ENCODE data around the gene ETS1. TPM values are rescaled to one million over a fixed set of nuclear protein-coding genes. Genes with fewer than 3 reads are reported as not detected.
A peak's percentile ranks its signal among the peaks of the same experiment; 100 is the strongest.

ETS1 gene
- total RNA-seq, 1 experiment from 2014 or later: 3.7 TPM

DNA sequence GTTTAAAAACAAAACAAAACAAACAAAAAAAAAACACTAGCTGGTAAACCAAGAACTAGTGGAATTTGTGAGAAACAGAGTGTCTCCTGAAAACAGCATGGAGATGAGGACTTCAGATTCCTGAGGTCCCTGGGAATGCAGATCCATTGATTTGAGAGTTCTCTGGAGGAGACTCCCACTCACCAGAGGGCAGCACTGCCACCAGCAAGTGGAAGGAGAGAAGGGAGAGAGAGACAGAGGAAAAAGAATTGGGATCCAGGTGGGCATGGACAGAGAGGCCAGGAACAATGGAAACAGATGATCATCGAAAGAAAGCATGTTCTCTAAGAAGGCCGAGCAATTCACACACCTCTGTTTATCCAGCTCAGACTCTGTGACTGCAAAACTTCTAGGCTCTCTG lies 31.8 kb downstream of the ETS1 start:
- Histone ChIP-seq H3K27ac (ENCODE audit: low read depth, low read length, poor library complexity, severe bottlenecking) (no peak overlapping the region), H3K36me3 (ENCODE audit: insufficient read depth, low read length, poor library complexity, severe bottlenecking) (no peaks in the 10 kb centered on the region), H3K9me3 (ENCODE audit: low read depth, low read length, poor library complexity, severe bottlenecking) (no peaks in the 10 kb centered on the region), H3K4me3 (ENCODE audit: low read depth, low read length, poor library complexity, severe bottlenecking) (no peak overlapping the region), H3K4me1 (ENCODE audit: insufficient read depth, low read length, poor library complexity, severe bottlenecking) (no peaks in the 10 kb centered on the region), H3K27me3 (replicated peaks; ENCODE audit: insufficient read depth, low read depth, low read length, poor library complexity) (peaks cover 30% of the 10 kb centered on the region)
- intact Hi-C loops (cut with micrococcal nuclease; ENCODE audit: unreplicated experiment): loop anchor here (2.0 to 5.0 kb wide), 2 partner anchors 75 to 277 kb away; no protein-coding TSS in a partner anchor
- ChIA-PET CTCF (interaction anchor here (1.0 kb wide), 1 partner anchor 275 kb away, joined by 4 read pairs; no protein-coding TSS in a partner anchor), POLR2A (ENCODE audit: low non-redundant PET) (no interaction called here)
- TF ChIP-seq, protein P1, sequence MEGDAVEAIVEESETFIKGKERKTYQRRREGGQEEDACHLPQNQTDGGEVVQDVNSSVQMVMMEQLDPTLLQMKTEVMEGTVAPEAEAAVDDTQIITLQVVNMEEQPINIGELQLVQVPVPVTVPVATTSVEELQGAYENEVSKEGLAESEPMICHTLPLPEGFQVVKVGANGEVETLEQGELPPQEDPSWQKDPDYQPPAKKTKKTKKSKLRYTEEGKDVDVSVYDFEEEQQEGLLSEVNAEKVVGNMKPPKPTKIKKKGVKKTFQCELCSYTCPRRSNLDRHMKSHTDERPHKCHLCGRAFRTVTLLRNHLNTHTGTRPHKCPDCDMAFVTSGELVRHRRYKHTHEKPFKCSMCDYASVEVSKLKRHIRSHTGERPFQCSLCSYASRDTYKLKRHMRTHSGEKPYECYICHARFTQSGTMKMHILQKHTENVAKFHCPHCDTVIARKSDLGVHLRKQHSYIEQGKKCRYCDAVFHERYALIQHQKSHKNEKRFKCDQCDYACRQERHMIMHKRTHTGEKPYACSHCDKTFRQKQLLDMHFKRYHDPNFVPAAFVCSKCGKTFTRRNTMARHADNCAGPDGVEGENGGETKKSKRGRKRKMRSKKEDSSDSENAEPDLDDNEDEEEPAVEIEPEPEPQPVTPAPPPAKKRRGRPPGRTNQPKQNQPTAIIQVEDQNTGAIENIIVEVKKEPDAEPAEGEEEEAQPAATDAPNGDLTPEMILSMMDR (conservative IDR thresholded peaks at IDR 0.05; ENCODE audit: low read depth, low read length): peak; percentile 46
- TF ChIP-seq EZH2 (IDR thresholded peaks at IDR 0.05; ENCODE audit: borderline replicate concordance, low read depth, low read length, poor library complexity, severe bottlenecking): no peak
- peak; percentile 24 for DNase-seq (ENCODE audit: low spot score)
- no TSS peak for BruUV-seq (replicated peaks)

DNA sequence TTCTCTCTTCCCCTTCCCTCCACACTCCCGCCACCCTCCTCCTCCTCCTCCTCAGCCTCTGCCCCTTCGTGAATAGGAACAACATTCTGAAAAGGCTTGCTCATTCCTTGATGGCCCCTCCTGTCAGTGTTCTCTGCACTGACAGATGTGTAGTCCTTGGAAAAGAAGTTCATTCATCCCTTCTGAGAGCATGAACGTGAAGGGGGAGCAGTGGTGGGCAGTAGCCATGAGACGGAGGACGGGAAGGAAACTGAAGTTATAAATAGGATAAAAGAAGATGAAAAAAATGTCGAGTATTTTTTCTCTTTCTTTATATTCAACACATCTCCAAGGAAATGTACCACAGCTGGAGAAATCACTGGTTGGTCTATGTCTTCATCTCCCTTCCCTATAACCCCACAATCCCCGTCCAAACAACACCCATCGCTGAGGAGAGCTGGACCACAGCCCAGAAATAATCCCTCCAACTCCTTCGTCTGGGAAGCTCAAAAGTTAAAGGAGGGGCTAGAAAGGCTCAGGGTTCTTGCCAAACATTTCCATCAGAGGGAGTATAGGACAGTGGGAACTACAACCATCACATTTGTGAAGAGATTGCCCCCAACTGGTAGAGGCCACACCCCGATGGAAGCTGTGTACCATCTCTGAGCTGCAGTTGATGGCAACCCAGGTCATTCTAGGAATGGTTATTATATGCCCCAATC lies 33.5 kb downstream of the ETS1 start:
- TF ChIP-seq, protein P1 (conservative IDR thresholded peaks at IDR 0.05; ENCODE audit: low read depth, low read length): peak; percentile 23; the same call in 1 of the 2 replicates
- TF ChIP-seq EZH2 (IDR thresholded peaks at IDR 0.05; ENCODE audit: borderline replicate concordance, low read depth, low read length, poor library complexity, severe bottlenecking): no peak
- Histone ChIP-seq H3K9me3 (ENCODE audit: low read depth, low read length, poor library complexity, severe bottlenecking) (no peaks in the 10 kb centered on the region), H3K4me1 (ENCODE audit: insufficient read depth, low read length, poor library complexity, severe bottlenecking) (no peaks in the 10 kb centered on the region), H3K27ac (ENCODE audit: low read depth, low read length, poor library complexity, severe bottlenecking) (no peak overlapping the region), H3K27me3 (replicated peaks; ENCODE audit: insufficient read depth, low read depth, low read length, poor library complexity) (peaks cover 38% of the 10 kb centered on the region), H3K4me3 (ENCODE audit: low read depth, low read length, poor library complexity, severe bottlenecking) (no peak overlapping the region), H3K36me3 (ENCODE audit: insufficient read depth, low read length, poor library complexity, severe bottlenecking) (no peaks in the 10 kb centered on the region)
- intact Hi-C loops (cut with micrococcal nuclease; ENCODE audit: unreplicated experiment): no loop called here
- DNase-seq (ENCODE audit: low spot score): peak; percentile 33
- POLR2A ChIA-PET (ENCODE audit: low non-redundant PET): no interaction called here
- BruUV-seq (replicated peaks): no TSS peak
- CTCF ChIA-PET: interaction anchor here (0.9 to 1.1 kb wide), 2 partner anchors 78 to 79 kb away, joined by 3 read pairs; no protein-coding TSS in a partner anchor

DNA sequence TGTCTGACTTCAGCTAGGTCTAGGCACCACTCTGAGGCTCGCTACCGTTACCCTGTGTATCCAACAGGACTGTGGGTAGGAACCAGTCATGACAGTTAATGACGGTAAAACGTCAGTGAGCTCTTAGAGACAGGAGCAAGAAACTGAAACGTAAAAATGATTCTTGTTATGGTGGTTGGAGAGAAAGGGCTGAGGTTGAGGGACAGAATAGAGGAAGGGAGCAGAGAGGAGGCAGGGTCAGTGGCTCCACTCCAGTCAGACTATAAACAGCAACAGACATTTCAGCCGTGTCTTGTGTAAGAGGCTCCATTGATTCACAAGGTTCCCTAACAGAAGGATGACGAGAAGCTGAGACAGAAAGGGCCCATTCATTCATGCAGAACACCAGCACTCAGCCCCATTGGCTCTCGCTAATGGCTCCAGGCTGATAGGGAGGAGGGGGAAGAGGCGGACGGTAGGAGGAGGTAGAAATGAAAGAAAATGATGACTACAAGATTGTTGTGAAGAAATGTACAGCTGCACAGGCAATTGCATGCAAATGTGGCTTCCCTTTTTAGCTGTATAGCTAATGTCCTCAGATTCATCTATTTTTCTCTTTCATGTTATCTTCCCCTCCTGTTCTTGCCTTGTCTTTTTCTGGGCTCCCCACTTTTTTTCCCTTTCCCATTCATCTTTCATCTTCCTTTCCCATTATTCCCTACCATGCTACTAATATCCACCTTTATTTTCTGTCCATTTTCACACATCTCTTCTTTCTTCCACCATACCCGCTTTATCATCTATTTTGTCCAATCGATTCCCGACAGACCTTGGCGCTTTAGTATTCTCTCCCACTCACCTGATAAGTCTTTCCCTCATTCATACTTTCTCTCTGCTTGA lies 34.3 kb downstream of the ETS1 start:
- Histone ChIP-seq H3K27ac (ENCODE audit: low read depth, low read length, poor library complexity, severe bottlenecking) (no peak overlapping the region), H3K4me1 (ENCODE audit: insufficient read depth, low read length, poor library complexity, severe bottlenecking) (no peaks in the 10 kb centered on the region), H3K4me3 (ENCODE audit: low read depth, low read length, poor library complexity, severe bottlenecking) (no peak overlapping the region), H3K9me3 (ENCODE audit: low read depth, low read length, poor library complexity, severe bottlenecking) (no peaks in the 10 kb centered on the region), H3K27me3 (replicated peaks; ENCODE audit: insufficient read depth, low read depth, low read length, poor library complexity) (peaks cover 46% of the 10 kb centered on the region), H3K36me3 (ENCODE audit: insufficient read depth, low read length, poor library complexity, severe bottlenecking) (no peaks in the 10 kb centered on the region)
- peak; percentile 11 for DNase-seq (ENCODE audit: low spot score)
- TF ChIP-seq, protein P1 (conservative IDR thresholded peaks at IDR 0.05; ENCODE audit: low read depth, low read length): no peak
- TF ChIP-seq EZH2 (IDR thresholded peaks at IDR 0.05; ENCODE audit: borderline replicate concordance, low read depth, low read length, poor library complexity, severe bottlenecking): no peak
- intact Hi-C loops (cut with micrococcal nuclease; ENCODE audit: unreplicated experiment): no loop called here
- BruUV-seq (replicated peaks): no TSS peak
- CTCF ChIA-PET: interaction anchor here (1.1 kb wide), 1 partner anchor 80 kb away, joined by 3 read pairs; no protein-coding TSS in a partner anchor
- POLR2A ChIA-PET (ENCODE audit: low non-redundant PET): no interaction called here

All from A673 (cell line).